GM13976 (cell line): ENCODE results near the gene USP9Y.
A peak's percentile ranks its signal among the peaks of the same experiment; 100 is the strongest.

Experiments
- DNase-seq: peaks from one replicate; pipeline ENCODE4 v3.0.0; 2012; ENCODE audit warnings: low spot score
- in situ Hi-C: fragments of 300-500 bp; cut with MboI; formaldehyde crosslinking; loops from one replicate; pipeline ENCODE4 v1.12.0; 2022; ENCODE audit warnings: low sequenced_read_pairs, mixed read lengths, inconsistent platforms; ENCODE audit not compliant: unreplicated experiment
- TF ChIP-seq, protein P1 (sequence below): IDR thresholded peaks from 2 replicates; pipeline ENCODE4 v1.5.1; 2012; ENCODE audit warnings: borderline replicate concordance, mild to moderate bottlenecking; ENCODE audit not compliant: insufficient read depth; ENCODE audit errors: extremely low read depth, missing control alignments, control extremely low read depth

USP9Y gene

DNA sequence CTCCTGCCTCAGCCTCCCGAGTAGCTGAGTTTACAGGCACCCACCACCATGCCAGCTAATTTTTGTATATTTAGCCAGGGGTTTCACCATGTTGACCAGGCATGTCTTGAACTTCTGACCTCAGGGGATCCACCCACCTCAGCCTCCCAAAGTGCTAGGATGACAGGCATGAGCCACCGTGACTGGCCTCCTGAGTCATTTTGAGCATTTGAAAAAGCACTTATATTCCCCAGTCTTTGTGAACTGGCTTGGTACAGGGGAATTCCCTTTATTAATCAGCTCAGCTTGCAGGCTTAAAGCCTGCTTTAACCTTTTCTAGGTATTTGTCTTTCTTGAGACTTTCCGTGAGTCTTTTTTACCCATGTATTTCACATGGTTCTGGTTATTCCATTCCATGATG lies 32.6 kb downstream of the USP9Y start:
- DNase-seq = peak; percentile 0
- TF ChIP-seq, protein P1, sequence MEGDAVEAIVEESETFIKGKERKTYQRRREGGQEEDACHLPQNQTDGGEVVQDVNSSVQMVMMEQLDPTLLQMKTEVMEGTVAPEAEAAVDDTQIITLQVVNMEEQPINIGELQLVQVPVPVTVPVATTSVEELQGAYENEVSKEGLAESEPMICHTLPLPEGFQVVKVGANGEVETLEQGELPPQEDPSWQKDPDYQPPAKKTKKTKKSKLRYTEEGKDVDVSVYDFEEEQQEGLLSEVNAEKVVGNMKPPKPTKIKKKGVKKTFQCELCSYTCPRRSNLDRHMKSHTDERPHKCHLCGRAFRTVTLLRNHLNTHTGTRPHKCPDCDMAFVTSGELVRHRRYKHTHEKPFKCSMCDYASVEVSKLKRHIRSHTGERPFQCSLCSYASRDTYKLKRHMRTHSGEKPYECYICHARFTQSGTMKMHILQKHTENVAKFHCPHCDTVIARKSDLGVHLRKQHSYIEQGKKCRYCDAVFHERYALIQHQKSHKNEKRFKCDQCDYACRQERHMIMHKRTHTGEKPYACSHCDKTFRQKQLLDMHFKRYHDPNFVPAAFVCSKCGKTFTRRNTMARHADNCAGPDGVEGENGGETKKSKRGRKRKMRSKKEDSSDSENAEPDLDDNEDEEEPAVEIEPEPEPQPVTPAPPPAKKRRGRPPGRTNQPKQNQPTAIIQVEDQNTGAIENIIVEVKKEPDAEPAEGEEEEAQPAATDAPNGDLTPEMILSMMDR = no peak
- in situ Hi-C loops = no loop called here

DNA sequence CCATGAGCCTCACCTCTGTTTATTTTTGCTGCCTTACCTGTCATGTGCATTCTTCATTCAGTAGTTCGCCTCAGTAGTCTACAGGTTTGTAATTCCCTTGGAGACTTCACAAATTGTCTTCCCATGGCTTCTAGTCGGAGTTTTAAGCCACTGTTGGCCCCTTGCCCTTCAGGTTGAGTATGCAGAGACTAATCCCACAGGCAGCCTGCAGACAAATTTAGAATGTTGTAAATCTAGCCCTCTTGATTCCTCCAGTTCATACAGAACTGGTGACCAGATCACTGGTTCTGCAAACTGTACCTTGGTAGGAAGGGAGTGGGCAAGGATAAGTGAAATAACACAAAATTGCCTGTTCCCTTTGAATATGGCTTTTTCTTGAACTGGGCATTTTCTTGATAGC lies 33.0 kb downstream of the USP9Y start:
- TF ChIP-seq, protein P1 = no peak
- DNase-seq = no peak
- in situ Hi-C loops = no loop called here

DNA sequence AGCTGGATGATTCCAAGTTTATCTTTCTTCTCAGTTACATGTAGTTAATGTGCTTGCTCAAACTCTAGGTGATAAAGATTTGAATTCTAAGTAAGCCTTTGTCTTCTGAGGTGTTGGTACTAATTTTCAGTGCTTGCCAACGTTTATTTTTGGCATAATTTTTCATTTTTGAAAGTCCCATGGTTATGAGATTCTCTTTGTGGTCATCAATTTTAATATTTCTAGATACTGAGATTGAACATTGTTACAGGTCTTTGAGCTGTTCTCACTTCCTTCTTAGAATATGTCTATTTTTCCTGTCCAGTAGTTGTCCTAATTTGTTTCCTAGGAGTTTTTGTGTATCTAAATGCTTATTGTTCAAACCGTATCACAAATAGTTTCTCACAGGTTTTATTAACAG lies 40.4 kb downstream of the USP9Y start:
- TF ChIP-seq, protein P1 = no peak
- DNase-seq = no peak
- in situ Hi-C loops = no loop called here

DNA sequence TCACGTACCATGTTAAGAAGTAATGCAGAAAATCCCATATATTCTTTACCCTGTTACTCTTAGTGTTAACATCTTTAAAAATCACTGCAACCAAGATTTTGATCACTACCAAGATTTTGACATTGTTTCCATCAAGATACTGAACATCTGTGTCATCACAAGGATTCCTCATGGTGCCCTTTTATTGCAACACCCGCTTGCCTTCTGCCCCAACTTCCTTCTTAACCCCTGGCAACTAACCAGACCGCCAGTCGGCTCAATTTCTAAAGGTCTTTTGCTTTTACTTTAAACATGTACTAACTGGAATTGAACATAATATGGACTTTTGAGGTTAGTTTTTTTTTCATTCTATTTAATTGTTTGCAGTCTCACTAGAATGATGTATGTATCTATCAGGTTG lies 41.7 kb downstream of the USP9Y start:
- TF ChIP-seq, protein P1 = no peak
- in situ Hi-C loops = no loop called here
- DNase-seq = no peak

DNA sequence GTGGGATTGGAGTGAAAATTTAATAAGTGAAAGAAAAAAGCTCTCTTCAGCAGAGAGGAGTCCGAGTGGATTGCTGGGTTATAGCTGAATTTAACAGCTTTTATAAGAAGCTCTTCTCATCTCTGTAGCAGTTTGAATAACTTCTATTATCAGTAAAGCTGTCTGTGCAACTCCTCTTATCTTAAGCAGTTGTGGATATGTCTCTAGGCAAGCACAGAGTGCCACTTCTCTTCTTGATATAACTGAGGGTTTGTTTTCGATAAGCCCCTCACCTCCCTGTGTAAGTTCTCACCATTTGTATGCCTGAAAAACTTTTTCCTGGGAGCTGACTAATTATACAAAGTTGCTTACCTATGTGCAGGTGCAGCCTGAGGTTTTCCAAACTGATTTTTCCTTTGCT lies 43.1 kb downstream of the USP9Y start:
- in situ Hi-C loops = no loop called here
- TF ChIP-seq, protein P1 = no peak
- no peak for DNase-seq

DNA sequence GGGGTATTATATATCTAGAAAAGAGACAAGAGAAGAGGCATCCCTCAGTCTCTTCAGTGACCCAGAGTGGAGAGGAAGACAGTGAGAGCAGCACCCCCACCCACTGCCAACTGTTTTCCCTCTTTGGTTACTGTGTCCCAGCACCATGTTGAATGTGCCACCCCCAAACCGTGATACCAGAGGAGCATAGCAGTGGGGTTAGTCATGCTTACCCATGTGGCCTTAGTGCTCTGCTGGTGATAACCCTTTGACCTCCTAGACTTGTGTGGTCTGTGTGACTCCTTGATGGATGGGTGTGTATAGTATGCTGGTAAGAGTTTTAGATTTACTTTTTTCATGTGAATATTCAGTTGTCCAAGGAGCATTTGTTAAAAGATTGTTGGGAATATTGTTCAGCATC lies 48.3 kb downstream of the USP9Y start:
- DNase-seq = no peak
- in situ Hi-C loops = no loop called here
- TF ChIP-seq, protein P1 = no peak

DNA sequence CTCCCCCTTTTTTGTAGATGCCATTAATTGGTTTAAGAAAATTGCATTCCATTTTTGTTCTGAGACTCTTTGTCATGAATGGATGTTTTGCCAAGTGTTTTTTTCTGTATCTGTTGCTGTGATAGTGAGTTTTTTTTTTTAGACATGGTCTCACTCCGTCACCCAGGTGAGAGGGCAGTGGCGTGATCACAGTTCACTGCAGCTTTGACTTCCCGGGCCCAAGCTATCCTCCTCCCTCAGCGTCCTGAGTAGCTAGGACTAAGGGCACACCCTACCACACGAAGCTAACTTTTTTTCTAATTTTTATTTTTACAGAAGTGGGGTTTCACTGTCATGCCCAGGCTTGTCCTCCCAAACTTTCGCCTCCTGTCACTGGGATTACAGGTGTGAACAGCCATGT lies 51.8 kb downstream of the USP9Y start:
- no peak for DNase-seq
- in situ Hi-C loops = no loop called here
- TF ChIP-seq, protein P1 = no peak
